NCI-H748 (cell line): ENCODE results near the gene HCN2.

Experiments
- DNase-seq: peaks from one replicate; lab custom pipeline; 2025; ENCODE audit not compliant: unreplicated experiment; lab: John Stamatoyannopoulos, UW

HCN2 gene

GRCh38 chr19:589693-590395, at the start of gene HCN2:
Gene HCN2 (plus strand): TSS chr19:589881. CDS start chr19:589946, 65 bp downstream.
- peak; percentile 49 for DNase-seq

GRCh38 chr19:540867-541637, 48.6 kb upstream of the HCN2 start:
- DNase-seq, result no peak

GRCh38 chr19:541699-542098, 48.0 kb upstream of the HCN2 start:
- no peak for DNase-seq

GRCh38 chr19:542173-542866, 47.4 kb upstream of the HCN2 start:
- DNase-seq, result no peak

GRCh38 chr19:543910-544608, 45.6 kb upstream of the HCN2 start, which contains the start of gene GZMM:
Gene GZMM (plus strand): TSS chr19:544053. CDS start chr19:544072, 19 bp downstream.
- no peak for DNase-seq

GRCh38 chr19:547117-547516, 42.6 kb upstream of the HCN2 start:
- no peak for DNase-seq

- no peak for DNase-seq
Observed at GRCh38 chr19:547836-548720, 41.6 kb upstream of the HCN2 start.

- no peak for DNase-seq
Observed at GRCh38 chr19:548886-549830, 40.5 kb upstream of the HCN2 start.

GRCh38 chr19:554817-555216, 34.9 kb upstream of the HCN2 start:
- no peak for DNase-seq

- no peak for DNase-seq
Observed at GRCh38 chr19:555474-555808, 34.2 kb upstream of the HCN2 start.

- no peak for DNase-seq
Observed at GRCh38 chr19:556611-557382, 32.9 kb upstream of the HCN2 start.

GRCh38 chr19:558770-559439, 30.8 kb upstream of the HCN2 start:
- DNase-seq, result no peak

GRCh38 chr19:560121-560520, 29.6 kb upstream of the HCN2 start:
- no peak for DNase-seq

GRCh38 chr19:566403-566802, 23.3 kb upstream of the HCN2 start:
- DNase-seq, result no peak

- no peak for DNase-seq
Observed at GRCh38 chr19:566844-567243, 22.8 kb upstream of the HCN2 start.

GRCh38 chr19:567296-567900, 22.3 kb upstream of the HCN2 start:
- DNase-seq, result no peak

- no peak for DNase-seq
Observed at GRCh38 chr19:570251-570686, 19.4 kb upstream of the HCN2 start.
